Measurements from ENCODE around the gene THADA.
"Not testable (repeated sequence)": the region's sequence is repeated elsewhere in the genome, so short reads cannot be mapped to it uniquely, and the experiment has no call there.

THADA gene

GRCh38 chr2:43303889-43304288 is 291.9 kb downstream of the THADA start:
- no peak overlapping the region for H3K4me3 ChIP-seq (ENCODE audit: low read depth, low read length)
- no peak for TF ChIP-seq CTCF (IDR thresholded peaks at IDR 0.05; ENCODE audit: control insufficient read depth, extremely low read depth, insufficient read depth)
- no peak for DNase-seq (ENCODE audit: low read depth)

- no peak for DNase-seq (ENCODE audit: low read depth)
- H3K4me3 ChIP-seq (ENCODE audit: low read depth, low read length): no peak overlapping the region
- no peak for TF ChIP-seq CTCF (IDR thresholded peaks at IDR 0.05; ENCODE audit: control insufficient read depth, extremely low read depth, insufficient read depth)
Observed at GRCh38 chr2:43302961-43303494, 292.8 kb downstream of the THADA start.

- DNase-seq (ENCODE audit: low read depth): no peak
- no peak for TF ChIP-seq CTCF (IDR thresholded peaks at IDR 0.05; ENCODE audit: control insufficient read depth, extremely low read depth, insufficient read depth)
- H3K4me3 ChIP-seq (ENCODE audit: low read depth, low read length): no peak overlapping the region
Observed at GRCh38 chr2:43302182-43302960, 293.5 kb downstream of the THADA start.

GRCh38 chr2:43300781-43301583 is 294.9 kb downstream of the THADA start:
- no peak for TF ChIP-seq CTCF (IDR thresholded peaks at IDR 0.05; ENCODE audit: control insufficient read depth, extremely low read depth, insufficient read depth)
- no peak for DNase-seq (ENCODE audit: low read depth)
- H3K4me3 ChIP-seq (ENCODE audit: low read depth, low read length): no peak overlapping the region

- no peak overlapping the region for H3K4me3 ChIP-seq (ENCODE audit: low read depth, low read length)
- no peak for TF ChIP-seq CTCF (IDR thresholded peaks at IDR 0.05; ENCODE audit: control insufficient read depth, extremely low read depth, insufficient read depth)
- no peak for DNase-seq (ENCODE audit: low read depth)
Observed at GRCh38 chr2:43300222-43300621, 295.6 kb downstream of the THADA start.

GRCh38 chr2:43298500-43298899 is 297.3 kb downstream of the THADA start:
- no peak for TF ChIP-seq CTCF (IDR thresholded peaks at IDR 0.05; ENCODE audit: control insufficient read depth, extremely low read depth, insufficient read depth)
- no peak for DNase-seq (ENCODE audit: low read depth)
- no peak overlapping the region for H3K4me3 ChIP-seq (ENCODE audit: low read depth, low read length)

GRCh38 chr2:43297740-43298139 is 298.1 kb downstream of the THADA start:
- not testable (repeated sequence) for DNase-seq (ENCODE audit: low read depth); H3K4me3 ChIP-seq (ENCODE audit: low read depth, low read length)

Data from LNCaP clone FGC (cell line).